ENCODE data around the gene JARID2.

- TF ChIP-seq SIN3A (IDR thresholded peaks at IDR 0.05; ENCODE audit: borderline replicate concordance, insufficient read depth, low read depth, low read length) (no peak), CTCF (IDR thresholded peaks at IDR 0.05) (no peak), TCF7L2 (IDR thresholded peaks at IDR 0.05; ENCODE audit: low read depth, low read length) (no peak)
Observed at GRCh38 chr6:15232836-15233510, 12.9 kb upstream of the JARID2 start.
